Mesothelial cell of epicardium (in vitro differentiated cells): ENCODE results near the gene PSMB8. TPM values are rescaled to one million over a fixed set of nuclear protein-coding genes. Genes with fewer than 3 reads are reported as not detected.
"Not testable (repeated sequence)": the region's sequence is repeated elsewhere in the genome, so short reads cannot be mapped to it uniquely, and the experiment has no call there.

Source experiments
- DNase-seq, 2 experiments: peaks; one replicate each; pipeline ENCODE4 v3.0.0; 2021; ENCODE audit warnings: low spot score in 2 of 2; ENCODE audit not compliant: unreplicated experiment in 2 of 2
- H3K27ac Mint-ChIP-seq: 2 replicates; pipeline ENCODE4 v1.8.0; 2021; ENCODE audit warnings: mixed read lengths
- H3K27me3 Mint-ChIP-seq: 2 replicates; pipeline ENCODE4 v1.8.0; 2021; ENCODE audit warnings: low read depth, mixed read lengths
- H3K36me3 Mint-ChIP-seq: 2 replicates; pipeline ENCODE4 v1.8.0; 2021; ENCODE audit warnings: mixed read lengths
- H3K4me1 Mint-ChIP-seq: 2 replicates; pipeline ENCODE4 v1.8.0; 2021; ENCODE audit warnings: mixed read lengths
- H3K4me3 Mint-ChIP-seq: 2 replicates; pipeline ENCODE4 v1.8.0; 2021; ENCODE audit warnings: mild to moderate bottlenecking, moderate library complexity, mixed read lengths
- H3K9me3 Mint-ChIP-seq: 2 replicates; pipeline ENCODE4 v1.8.0; 2021; ENCODE audit warnings: mixed read lengths
- CTCF ChIP-seq: fragments of 200-600 bp; sonication (generic); IDR thresholded peaks from one replicate; pipeline ENCODE4 v1.5.0; 2021; ENCODE audit warnings: antibody characterized with exemption; ENCODE audit not compliant: unreplicated experiment
- total RNA-seq: library from RNA; stranded (reverse); gene quantifications from 3 replicates; pipeline ENCODE4 v1.2.1, GENCODE V29; 2021

Gene PSMB8
- total RNA-seq, 1 donor from 2014 or later: 14.2 TPM

- Mint-ChIP-seq H3K4me3 (no peak overlapping the region), H3K9me3 (no peaks in the 10 kb centered on the region), H3K4me1 (peaks cover 13% of the 10 kb centered on the region), H3K27ac (peak overlapping the region; percentile 6), H3K27me3 (peaks cover 37% of the 10 kb centered on the region), H3K36me3 (no peaks in the 10 kb centered on the region)
- no peak for DNase-seq
- no peak for TF ChIP-seq CTCF
These were observed 43.0 kb upstream of the PSMB8 start for GRCh38 chr6:32886681-32887383.

DNA sequence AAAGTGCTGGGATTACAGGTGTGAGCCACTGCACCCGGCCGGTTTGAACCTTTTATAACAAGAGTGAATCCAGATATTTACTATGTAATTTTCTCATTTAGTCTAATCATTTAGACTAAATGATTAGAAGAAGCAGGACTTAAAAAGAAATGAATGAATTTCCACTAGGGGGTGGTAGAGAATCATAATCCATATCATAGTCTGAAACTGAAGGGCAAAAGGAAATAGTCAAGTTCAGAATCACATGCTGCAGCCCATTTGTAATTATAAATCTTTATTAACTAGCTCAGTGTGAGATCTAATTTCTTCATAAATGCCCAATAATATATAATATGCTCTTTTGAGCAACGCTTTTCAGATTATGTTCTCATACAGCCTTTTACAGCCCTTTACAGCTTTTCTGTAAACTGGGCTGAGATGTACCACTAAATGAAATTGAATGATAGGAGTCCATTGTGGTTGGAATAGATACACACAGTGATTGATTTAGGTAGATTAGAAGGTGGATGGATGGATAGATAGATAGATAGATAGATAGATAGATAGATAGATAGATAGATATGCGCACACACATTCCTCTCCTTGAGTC, 41.9 kb upstream of the PSMB8 start:
- Mint-ChIP-seq H3K27me3 (peaks cover 44% of the 10 kb centered on the region), H3K9me3 (no peaks in the 10 kb centered on the region), H3K4me3 (no peak overlapping the region), H3K4me1 (peaks cover 13% of the 10 kb centered on the region), H3K27ac (no peak overlapping the region), H3K36me3 (no peaks in the 10 kb centered on the region)
- no peak for DNase-seq
- peak; percentile 72 for TF ChIP-seq CTCF

GRCh38 chr6:32883789-32884188, 39.9 kb upstream of the PSMB8 start:
- H3K9me3 Mint-ChIP-seq: no peaks in the 10 kb centered on the region
- DNase-seq: no peak
- H3K27me3 Mint-ChIP-seq: peaks cover 45% of the 10 kb centered on the region
- no peak overlapping the region for H3K4me3 Mint-ChIP-seq
- no peak overlapping the region for H3K27ac Mint-ChIP-seq
- peaks cover 13% of the 10 kb centered on the region for H3K4me1 Mint-ChIP-seq
- TF ChIP-seq CTCF: no peak
- H3K36me3 Mint-ChIP-seq: no peaks in the 10 kb centered on the region

DNA sequence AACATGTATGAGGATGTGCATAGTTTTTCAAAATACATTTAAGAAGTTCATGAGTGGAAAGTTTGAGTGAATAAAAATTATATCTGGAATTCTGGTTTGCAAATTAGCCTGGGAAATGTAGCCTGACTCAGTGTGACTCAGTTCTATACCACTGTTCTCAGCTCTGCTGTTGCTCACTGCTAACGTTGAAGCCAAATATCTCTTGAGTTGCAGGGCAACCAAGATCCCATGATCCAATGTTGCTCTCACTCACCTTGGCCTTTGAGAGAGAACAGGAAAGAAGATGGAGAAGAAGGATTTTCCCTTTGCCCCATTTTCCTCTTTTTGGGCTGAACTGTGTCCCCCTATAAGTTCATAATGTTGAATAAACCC, 39.0 kb upstream of the PSMB8 start:
- no peak for TF ChIP-seq CTCF
- no peak overlapping the region for H3K4me3 Mint-ChIP-seq
- H3K27ac Mint-ChIP-seq: no peak overlapping the region
- H3K4me1 Mint-ChIP-seq: peaks cover 13% of the 10 kb centered on the region
- H3K36me3 Mint-ChIP-seq: no peaks in the 10 kb centered on the region
- H3K27me3 Mint-ChIP-seq: peaks cover 46% of the 10 kb centered on the region
- H3K9me3 Mint-ChIP-seq: no peaks in the 10 kb centered on the region
- DNase-seq: no peak

GRCh38 chr6:32880962-32881361, 37.1 kb upstream of the PSMB8 start:
- H3K4me3 Mint-ChIP-seq, H3K4me1 Mint-ChIP-seq, H3K9me3 Mint-ChIP-seq, H3K36me3 Mint-ChIP-seq, DNase-seq, H3K27ac Mint-ChIP-seq: not testable (repeated sequence)
- peaks cover 60% of the 10 kb centered on the region for H3K27me3 Mint-ChIP-seq

DNA sequence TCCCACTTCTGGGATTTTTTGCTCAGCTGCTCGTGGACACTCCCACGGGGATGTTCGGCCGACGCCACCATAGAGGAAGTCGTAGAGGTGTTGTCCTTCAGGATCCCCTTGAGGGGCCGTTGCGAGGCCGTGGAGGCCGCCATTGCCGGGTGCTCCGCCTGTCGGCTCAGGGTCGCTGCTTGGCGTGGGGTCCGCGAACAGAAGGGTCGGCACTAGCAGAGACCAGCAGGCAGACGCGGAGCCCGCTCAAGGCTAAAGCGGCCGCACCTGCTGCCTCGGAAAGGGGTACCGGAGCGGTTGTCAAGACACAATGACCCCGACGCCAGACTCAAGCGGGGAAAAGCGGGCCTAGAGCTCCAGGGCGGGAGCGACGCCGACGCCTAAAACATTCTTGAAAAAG, 35.8 kb upstream of the PSMB8 start:
- Mint-ChIP-seq H3K27me3 (peaks cover 69% of the 10 kb centered on the region), H3K4me1 (no peaks in the 10 kb centered on the region), H3K4me3 (no peak overlapping the region), H3K9me3 (no peaks in the 10 kb centered on the region), H3K27ac (no peak overlapping the region), H3K36me3 (no peaks in the 10 kb centered on the region)
- TF ChIP-seq CTCF: no peak
- no peak for DNase-seq
